ENCODE data around the gene FFAR1.
A peak's percentile ranks its signal among the peaks of the same experiment; 100 is the strongest.

The FFAR1 gene, protein sequence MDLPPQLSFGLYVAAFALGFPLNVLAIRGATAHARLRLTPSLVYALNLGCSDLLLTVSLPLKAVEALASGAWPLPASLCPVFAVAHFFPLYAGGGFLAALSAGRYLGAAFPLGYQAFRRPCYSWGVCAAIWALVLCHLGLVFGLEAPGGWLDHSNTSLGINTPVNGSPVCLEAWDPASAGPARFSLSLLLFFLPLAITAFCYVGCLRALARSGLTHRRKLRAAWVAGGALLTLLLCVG (N-terminal part only)

DNA sequence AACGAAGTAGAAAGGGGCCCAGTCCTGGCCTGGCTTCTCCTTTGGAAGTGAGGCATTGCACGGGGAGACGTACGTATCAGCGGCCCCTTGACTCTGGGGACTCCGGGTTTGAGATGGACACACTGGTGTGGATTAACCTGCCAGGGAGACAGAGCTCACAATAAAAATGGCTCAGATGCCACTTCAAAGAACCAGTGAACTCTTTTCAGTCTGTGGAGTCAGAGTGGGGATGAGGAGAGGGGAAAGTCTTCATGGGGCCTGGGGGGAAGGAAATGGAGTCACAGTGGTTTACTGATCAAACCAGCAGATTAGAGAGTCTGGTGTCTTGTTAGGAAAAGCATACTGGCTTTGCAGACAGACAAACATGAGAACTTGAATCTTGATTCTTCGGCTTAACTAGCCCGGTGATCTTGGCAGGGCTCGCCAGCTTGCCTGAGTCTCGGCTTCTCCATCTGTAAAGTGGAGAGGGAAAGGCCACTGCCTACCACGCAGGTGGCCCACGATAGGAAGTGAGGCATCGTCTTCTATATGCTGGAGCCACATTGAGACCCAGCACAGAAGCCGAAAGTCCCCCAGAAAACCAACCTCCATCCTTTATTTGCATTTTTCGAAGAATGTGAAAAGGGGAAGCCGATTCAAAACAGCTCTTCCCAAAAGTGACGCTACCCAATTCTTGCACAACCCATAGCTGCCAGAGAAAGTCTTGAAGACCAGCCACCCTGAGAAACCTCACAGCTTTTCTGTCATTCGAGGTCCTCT, at the start of gene FFAR1:
Gene FFAR1, plus strand, starts transcription at position 732 of the 759 bp plus-strand sequence. CDS start 3,650 bp downstream, outside the sequence.
- no peak for DNase-seq (ENCODE audit: low spot score)

DNA sequence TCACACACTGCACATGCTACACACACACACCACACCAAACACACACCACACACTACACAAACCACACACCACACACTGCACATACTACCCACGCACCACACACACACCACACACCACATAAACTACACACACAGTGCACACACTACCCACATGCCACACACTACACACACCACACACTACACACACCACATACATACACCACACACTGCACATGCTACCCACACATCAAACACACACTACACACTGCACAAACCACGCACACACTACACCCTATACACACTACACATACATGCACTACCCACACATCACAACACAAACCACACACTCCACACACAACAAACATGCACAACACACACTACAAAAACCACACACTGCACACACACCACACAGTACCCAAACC, 49.8 kb upstream of the FFAR1 start:
- DNase-seq (ENCODE audit: low spot score), result no peak

DNA sequence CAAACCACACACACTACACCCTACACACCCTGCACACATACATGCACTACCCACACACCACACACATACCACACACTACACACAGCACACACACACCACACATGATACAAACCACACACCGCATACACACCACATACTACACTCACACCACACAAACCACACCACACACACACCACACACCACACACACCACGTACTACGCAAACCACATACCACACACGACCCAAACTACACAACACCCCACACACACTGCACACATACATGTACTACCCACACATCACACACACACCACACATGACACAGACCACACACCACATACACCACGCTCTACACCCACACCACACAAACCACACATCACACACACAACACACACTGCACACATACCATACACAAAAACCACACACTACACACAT, 49.1 kb upstream of the FFAR1 start:
- DNase-seq (ENCODE audit: low spot score), result no peak

GRCh38 chr19:35299523-35300338, 48.0 kb upstream of the FFAR1 start:
- DNase-seq (ENCODE audit: low spot score), result no peak

- no peak for DNase-seq (ENCODE audit: low spot score)
Measured at GRCh38 chr19:35300339-35300649, 47.4 kb upstream of the FFAR1 start.

GRCh38 chr19:35301961-35302360, 45.7 kb upstream of the FFAR1 start:
- DNase-seq (ENCODE audit: low spot score), result no peak

GRCh38 chr19:35302446-35302845, 45.3 kb upstream of the FFAR1 start:
- DNase-seq (ENCODE audit: low spot score), result no peak

DNA sequence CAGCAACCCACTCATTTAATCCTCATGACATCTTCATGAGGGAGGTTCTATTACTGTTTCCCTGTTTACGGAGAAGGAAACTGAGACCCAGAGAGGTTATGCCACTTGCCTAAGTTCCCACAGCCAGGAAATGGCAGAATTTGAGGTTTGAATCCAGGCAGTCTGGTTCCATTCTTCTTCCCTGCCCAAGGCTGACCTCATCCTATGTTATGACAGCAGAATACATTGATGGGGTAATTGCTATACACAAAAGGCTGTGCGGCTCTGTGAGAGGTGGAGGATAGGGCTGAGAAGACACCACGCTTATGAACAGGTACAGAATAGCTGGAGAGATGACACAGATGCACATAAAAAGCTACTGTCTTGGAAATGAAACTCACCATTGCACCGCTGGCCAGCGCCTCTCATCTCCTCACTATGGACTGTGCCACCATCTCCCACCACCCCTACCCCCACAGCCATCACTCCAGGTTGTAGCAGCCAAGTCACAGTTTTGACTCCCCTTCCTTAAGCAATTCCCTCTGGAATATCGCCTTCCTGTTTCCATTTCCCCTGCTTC, 44.3 kb upstream of the FFAR1 start:
- DNase-seq (ENCODE audit: low spot score), result no peak

GRCh38 chr19:35304036-35304435, 43.7 kb upstream of the FFAR1 start:
- no peak for DNase-seq (ENCODE audit: low spot score)

DNA sequence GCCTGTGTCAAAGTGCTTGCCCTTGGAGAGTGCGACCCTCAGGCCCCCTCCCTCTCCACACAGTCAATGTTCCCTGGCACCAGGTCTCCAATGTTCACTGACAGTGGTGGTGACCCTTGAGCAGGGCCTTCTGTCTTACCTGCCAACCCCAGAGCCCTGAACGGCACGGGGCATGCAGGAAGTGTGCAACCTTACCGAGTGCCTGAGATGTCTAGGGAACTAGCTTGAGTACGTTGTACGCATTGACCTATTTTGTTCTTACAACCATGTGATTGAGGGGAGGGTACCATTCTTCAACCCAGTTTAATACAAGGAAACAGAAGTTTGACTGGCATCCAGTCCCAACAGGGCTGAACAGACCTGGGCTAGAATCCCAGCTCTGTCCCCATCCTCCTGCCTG, 42.5 kb upstream of the FFAR1 start:
- DNase-seq (ENCODE audit: low spot score), result no peak

DNA sequence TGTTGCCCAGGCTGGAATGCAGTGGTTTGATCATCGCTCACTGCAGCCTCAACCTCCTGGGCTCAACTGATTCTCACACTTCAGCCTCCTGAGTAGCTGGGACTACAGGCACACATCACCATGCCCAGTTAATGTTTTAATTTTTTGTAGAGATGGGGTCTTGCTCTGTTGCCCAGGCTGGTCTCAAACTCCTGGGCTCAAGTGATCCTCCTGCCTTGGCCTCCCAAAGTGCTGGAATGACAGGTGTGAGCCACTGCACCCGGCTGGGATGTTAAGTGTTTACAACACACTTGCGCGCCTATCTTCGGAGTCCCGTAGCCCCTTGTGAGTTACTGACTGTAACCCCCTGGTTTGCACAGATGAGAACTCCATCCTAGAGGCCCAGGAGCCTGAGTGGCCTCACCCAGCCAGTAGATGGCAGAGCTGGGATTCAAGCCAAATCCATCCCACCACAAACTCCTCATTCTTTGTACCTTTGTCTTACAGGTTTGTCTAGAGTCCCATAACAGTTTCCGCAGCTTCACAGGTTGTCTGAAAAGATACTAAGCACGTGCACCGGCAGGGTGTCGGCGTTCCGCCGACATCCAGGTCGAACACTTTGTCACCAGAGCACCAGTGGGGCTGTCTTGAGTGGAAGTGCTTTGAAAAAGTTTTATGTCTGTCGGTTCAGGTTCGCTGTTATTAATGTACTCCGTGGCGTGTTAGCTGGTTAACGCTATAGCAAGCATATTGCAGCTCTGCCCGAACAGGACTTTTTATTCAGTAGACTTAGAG, 41.0 kb upstream of the FFAR1 start:
- peak; percentile 10 for DNase-seq (ENCODE audit: low spot score)

DNA sequence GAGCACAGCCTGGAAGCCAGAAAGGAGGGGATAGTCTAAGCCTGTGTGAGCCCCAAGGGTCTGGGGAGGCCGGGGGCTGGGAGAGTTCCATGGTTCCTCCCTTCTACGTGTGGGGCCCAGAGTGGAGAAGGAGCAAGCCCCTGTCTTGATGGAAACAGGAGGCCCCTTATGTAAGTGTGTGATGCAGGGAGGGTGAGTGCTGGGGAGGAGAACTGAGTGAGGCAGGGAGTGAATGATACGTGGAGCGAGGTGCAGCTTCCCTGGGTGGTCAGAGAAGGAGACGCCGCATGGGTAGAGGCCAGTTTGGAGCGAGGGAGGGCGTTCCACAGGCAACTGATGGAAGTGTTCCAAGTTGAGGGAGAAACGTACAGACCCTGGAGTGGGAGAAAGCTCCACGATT, 39.8 kb upstream of the FFAR1 start:
- no peak for DNase-seq (ENCODE audit: low spot score)

DNA sequence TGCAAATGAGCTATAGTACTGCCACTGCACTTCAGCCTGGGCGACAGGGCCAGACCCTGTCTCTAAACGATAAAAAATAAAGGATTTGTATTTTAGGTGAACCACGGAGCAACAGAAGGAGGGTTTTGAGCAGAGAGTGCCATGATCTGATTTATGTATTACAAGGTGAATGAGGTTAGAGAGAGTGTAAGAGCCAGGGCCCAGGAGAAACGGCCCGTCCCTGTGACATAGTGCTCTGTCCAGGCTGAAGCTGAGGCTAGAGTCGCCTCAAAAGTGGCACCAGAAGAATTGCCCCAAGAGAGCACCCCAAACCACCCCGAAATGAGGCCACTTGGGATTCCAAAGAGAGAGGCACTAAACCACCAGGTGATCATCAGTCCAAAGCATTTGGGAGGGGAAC, 38.8 kb upstream of the FFAR1 start:
- no peak for DNase-seq (ENCODE audit: low spot score)

GRCh38 chr19:35309481-35310279, 38.0 kb upstream of the FFAR1 start:
- DNase-seq (ENCODE audit: low spot score), result no peak

- DNase-seq (ENCODE audit: low spot score), result no peak
Measured at GRCh38 chr19:35310331-35310730, 37.4 kb upstream of the FFAR1 start.

GRCh38 chr19:35310811-35311465, 36.8 kb upstream of the FFAR1 start:
- no peak for DNase-seq (ENCODE audit: low spot score)

DNA sequence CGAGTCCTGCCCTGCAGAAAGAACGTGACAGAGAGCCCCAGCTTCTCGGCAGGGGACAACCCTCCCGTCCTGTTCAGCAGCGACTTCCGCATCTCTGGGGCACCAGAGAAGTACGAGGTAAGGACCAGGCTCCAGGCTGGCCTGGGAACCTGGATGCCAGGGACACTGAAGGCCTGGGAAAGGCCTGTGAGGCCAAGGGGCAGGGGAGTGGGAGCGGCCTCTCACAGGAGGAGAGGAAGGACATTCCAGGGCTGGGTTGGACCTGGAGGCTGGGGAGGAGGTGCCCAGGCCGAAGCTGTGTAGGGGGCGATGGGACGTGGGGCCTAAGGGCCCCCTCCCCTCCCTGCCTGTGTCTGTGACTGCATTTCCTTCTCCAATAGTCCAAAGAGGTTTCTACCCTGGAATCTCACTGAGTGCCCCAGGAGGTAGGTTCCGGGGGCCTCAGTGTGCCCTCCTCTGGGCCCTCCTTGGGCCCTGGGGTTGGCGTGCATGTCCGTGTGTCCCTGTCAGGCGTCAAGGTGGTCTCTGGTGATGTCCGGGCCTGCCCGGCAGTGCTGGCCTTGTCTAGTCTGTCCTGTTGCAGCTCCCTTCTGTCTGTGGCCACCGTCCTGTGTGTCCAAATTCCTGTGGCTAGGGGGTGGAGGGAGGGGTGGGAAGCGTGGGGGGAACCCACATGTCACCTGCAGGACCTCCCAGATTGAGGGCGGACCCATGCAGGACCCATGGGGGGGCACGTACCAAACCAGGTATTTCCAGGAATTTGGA, 35.6 kb upstream of the FFAR1 start:
- no peak for DNase-seq (ENCODE audit: low spot score)

DNA sequence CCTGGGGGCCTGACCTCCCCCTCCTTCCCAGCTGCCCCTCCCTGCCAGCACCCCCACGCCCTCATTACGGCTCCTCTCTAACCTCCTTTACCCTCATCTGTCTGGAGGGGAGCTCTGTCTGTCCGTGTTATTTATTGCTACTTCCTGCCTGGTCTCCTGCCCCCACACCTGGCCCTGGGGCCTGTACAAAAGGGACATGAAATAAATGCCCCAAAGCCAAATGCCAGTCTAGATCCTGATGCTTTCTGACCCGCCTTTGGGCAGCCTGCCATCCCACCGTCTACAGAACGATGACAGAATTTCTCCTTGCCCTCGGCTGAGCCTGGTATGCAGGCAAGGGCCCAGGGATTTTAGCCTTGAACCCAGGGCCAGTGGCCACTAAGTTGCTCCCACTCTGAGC, 34.1 kb upstream of the FFAR1 start:
- no peak for DNase-seq (ENCODE audit: low spot score)

DNA sequence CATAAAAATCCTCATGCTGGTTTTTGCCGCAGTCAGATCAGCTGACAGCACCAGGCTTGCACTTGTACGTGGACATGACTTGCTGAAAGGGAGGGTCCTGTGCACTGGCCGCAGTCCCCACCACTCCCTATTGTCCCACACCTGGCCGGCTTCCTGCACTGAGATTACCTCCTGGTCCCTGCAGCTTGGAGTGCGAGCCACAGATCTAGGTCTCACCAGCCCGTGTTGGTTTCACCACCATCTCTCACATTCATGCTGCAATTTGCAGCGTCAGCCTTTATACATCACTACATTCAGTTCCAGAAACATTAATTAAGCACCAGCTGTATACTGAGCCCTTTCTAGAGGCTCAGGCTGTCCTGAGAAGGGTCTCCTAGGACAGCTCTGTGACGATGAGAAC, 33.7 kb upstream of the FFAR1 start:
- no peak for DNase-seq (ENCODE audit: low spot score)
